GM12875 (cell line): Measurements from ENCODE around the gene ADAM29.

Experiments
- H3K4me3 ChIP-seq: one replicate; pipeline ENCODE4 v1.5.1; 2011; ENCODE audit warnings: low read depth, low read length, control low read depth
- CTCF ChIP-seq: IDR thresholded peaks from 2 replicates; pipeline ENCODE4 v1.5.1; 2011; ENCODE audit warnings: low read depth, mild to moderate bottlenecking, control low read depth, inconsistent platforms, low read length, moderate library complexity, borderline replicate concordance; ENCODE audit not compliant: insufficient read depth

The ADAM29 gene

DNA sequence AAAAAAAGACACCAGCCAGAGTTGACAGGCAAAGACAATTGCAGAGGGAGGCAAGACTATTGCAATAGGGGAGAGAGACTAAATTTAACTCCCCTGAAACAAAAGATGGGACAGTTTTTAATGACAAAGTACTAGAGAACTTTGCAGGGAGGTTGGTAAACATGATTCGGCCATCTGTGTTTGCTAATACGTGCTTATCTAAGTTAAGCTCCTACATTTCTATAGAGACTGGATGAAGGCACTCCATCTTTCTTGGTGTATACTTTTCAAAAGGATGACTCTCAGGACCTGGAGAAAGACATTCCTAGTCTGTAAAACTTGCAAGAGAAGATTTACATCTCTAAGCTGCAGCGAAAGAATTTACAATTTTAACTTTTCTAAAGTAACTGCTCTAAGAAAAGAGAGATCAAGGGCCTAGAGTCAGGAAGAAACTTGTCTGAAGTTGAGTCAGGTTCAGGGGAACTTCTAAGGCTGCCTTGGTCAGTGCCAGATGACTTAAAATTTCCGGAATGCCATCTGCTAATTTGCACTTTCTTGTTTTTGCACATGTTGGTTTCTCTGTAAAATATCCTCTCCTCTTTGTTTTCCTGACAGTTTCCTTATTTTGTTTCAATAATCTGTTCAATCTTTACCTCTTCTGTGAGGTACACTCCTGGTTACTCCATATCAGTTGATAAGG is 10.6 kb downstream of the ADAM29 start:
- TF ChIP-seq CTCF, result no peak
- H3K4me3 ChIP-seq, result no peak overlapping the region

DNA sequence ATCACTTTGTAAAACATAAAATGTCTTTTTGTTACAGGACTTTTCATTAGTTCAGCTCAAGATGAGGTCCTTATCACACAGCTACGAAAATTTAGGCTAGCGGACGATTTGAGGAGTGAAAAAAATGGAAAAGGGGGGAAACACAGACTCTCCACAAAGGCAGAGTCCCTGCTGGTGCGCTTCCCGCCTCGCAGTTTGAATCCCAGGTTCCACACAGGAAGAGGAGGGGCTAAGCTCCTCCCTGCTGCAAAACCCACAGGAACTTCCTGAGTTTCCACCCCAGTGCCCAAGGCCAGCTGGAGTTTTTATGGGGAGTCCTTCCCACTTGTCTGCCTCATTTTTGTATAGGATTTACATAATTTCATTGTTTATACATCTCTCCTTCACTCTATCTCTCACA is 11.2 kb downstream of the ADAM29 start:
- TF ChIP-seq CTCF, result no peak
- H3K4me3 ChIP-seq, result no peak overlapping the region

- no peak for TF ChIP-seq CTCF
- no peak overlapping the region for H3K4me3 ChIP-seq
Observed at GRCh38 chr4:174930895-174931294, 12.7 kb downstream of the ADAM29 start.

- no peak for TF ChIP-seq CTCF
- no peak overlapping the region for H3K4me3 ChIP-seq
Observed at GRCh38 chr4:174933083-174933482, 14.9 kb downstream of the ADAM29 start.

DNA sequence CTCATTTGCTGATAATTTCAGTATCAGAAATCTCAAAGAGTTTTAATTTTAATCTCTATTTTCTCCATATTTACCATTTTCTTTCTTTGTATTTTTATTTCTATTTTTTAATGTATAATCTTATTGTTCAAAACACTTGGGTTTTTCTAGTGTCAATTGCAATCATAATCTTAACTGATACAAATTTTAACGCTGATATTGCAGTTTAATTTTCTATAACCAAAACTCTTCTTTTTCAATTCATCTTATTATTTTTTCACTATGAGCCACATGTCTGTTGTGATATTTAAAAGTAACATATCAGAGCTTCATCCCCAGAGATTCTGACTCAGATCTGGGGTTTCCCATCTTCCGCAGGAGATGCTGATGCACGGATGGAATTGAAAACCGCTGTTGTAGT is 16.2 kb downstream of the ADAM29 start:
- no peak for TF ChIP-seq CTCF

GRCh38 chr4:174935607-174936006 is 17.4 kb downstream of the ADAM29 start:
- H3K4me3 ChIP-seq, result no peak overlapping the region
- no peak for TF ChIP-seq CTCF

More for the DNA sequence above, 16.2 kb downstream of the ADAM29 start:
- no peak overlapping the region for H3K4me3 ChIP-seq

DNA sequence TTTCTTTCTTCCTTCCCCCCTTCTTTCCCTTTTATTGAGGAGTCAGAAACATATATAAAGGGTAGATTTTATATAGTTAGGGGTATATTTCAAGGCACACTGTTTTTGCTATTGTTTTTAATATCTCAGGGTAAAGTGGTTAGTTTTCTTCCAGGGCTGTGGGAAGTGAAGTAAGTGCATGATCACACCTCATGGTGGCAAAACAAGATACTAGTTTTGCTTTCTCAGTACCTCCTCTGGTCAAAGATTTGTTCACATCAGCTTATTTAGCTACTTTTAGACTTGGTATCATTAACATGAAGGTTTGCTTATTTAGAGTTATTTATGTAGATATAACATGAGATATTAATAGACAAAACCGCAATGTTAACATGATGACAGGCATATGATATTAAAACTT is 21.8 kb downstream of the ADAM29 start:
- no peak for TF ChIP-seq CTCF
- no peak overlapping the region for H3K4me3 ChIP-seq
